CD4-positive, alpha-beta T cell (primary cell): ENCODE measurements around the gene PIK3R2. TPM values are rescaled to one million over a fixed set of nuclear protein-coding genes. Genes with fewer than 3 reads are reported as not detected.

Experiments
- ATAC-seq: fragments of 200-7000 bp; cut with Tn5 transposase; one replicate; pipeline ENCODE4 v1.10.0; 2022; ENCODE audit warnings: mild to moderate bottlenecking; ENCODE audit not compliant: poor library complexity
- CTCF ChIA-PET: fragments of 350-600 bp; sonication (Branson Sonifier 250); formaldehyde crosslinking; loops from one replicate; lab custom pipeline; 2021; ENCODE audit warnings: antibody characterized with exemption, inconsistent platforms; lab: Charles Lee
- POLR2A ChIA-PET: fragments of 350-600 bp; sonication (Branson Sonifier 250); formaldehyde crosslinking; loops from one replicate; lab custom pipeline; 2021; ENCODE audit warnings: antibody characterized with exemption, inconsistent platforms; lab: Charles Lee
- DNase-seq, 14 experiments: peaks; one replicate each; pipeline ENCODE4 v3.0.0-alpha.2; 2013 to 2020; ENCODE audit warnings: mixed read lengths in 2 of 14
- H3K27ac ChIP-seq, 2 donors: one replicate each; pipeline versions ENCODE4 v1.5.1 to v1.7.0; 2013; ENCODE audit warnings: low read length in 2 of 2, low read depth in 1 of 2, mild to moderate bottlenecking in 1 of 2
- H3K27me3 ChIP-seq, 2 experiments: 1 replicate in 1 of 2; 2 replicates in 1 of 2; pipeline versions ENCODE4 v1.6.1 to v1.7.0; 2013; ENCODE audit warnings: low read length in 2 of 2, control low read depth in 1 of 2, mild to moderate bottlenecking in 1 of 2, moderate library complexity in 1 of 2; ENCODE audit not compliant: insufficient read depth in 2 of 2, control insufficient read depth in 1 of 2
- H3K36me3 ChIP-seq: one replicate; pipeline ENCODE4 v1.6.1; 2013; ENCODE audit warnings: low read length, control low read depth; ENCODE audit not compliant: insufficient read depth
- H3K4me1 ChIP-seq: one replicate; pipeline ENCODE4 v1.6.1; 2013; ENCODE audit warnings: low read length, control low read depth; ENCODE audit not compliant: insufficient read depth
- H3K4me3 ChIP-seq: one replicate; pipeline ENCODE4 v1.5.1; 2013; ENCODE audit warnings: mild to moderate bottlenecking, low read length, moderate library complexity
- H3K9me3 ChIP-seq, 2 experiments: 1 replicate in 1 of 2; 2 replicates in 1 of 2; pipeline versions ENCODE4 v1.6.1 to v1.7.0; 2013; ENCODE audit warnings: low read length in 2 of 2, mild to moderate bottlenecking in 2 of 2, control low read depth in 1 of 2, moderate library complexity in 1 of 2; ENCODE audit not compliant: control insufficient read depth in 1 of 2, insufficient read depth in 1 of 2
- H3K27ac Mint-ChIP-seq: one replicate; pipeline ENCODE4 v1.8.0; 2020; ENCODE audit warnings: mixed read lengths
- H3K27me3 Mint-ChIP-seq: one replicate; pipeline ENCODE4 v1.8.0; 2021; ENCODE audit warnings: mixed read lengths
- H3K36me3 Mint-ChIP-seq: one replicate; pipeline ENCODE4 v1.8.0; 2021; ENCODE audit warnings: low read depth, mixed read lengths
- H3K4me1 Mint-ChIP-seq: one replicate; pipeline ENCODE4 v1.8.0; 2021; ENCODE audit warnings: low read depth, mixed read lengths
- H3K4me3 Mint-ChIP-seq: one replicate; pipeline ENCODE4 v1.8.0; 2020; ENCODE audit warnings: mild to moderate bottlenecking, mixed read lengths
- H3K9me3 Mint-ChIP-seq: one replicate; pipeline ENCODE4 v1.8.0; 2020; ENCODE audit warnings: mixed read lengths
- CTCF ChIP-seq: fragments of 200-600 bp; IDR thresholded peaks from one replicate; pipeline ENCODE4 v1.8.0; 2022; ENCODE audit warnings: antibody characterized with exemption, mild to moderate bottlenecking
- intact Hi-C, 2 experiments: fragments of 100-400 bp; cut with DNase I in 1 of 2; cut with micrococcal nuclease in 1 of 2; formaldehyde crosslinking; loops; one replicate each; pipeline versions ENCODE4 v1.15.1 to v1.9.0; 2023 to 2025; cut with DNase I, micrococcal nuclease
- total RNA-seq, 174 experiments: library from RNA in 2 of 174; stranded (reverse) in 2 of 174; gene quantifications; one replicate each; pipeline ENCODE4 v1.2.3 and lab custom pipeline; 2021 to 2026

The PIK3R2 gene
- total RNA-seq, 2 experiments from 2014 or later, result 4.6 to 5.6 TPM

- Histone ChIP-seq H3K4me3 (peak overlapping the region; percentile 86), H3K36me3 (peaks cover 23% of the 10 kb centered on the region), H3K27me3 (no peaks in the 10 kb centered on the region), H3K27ac (peak overlapping the region; percentile 77 to 80), H3K9me3 (no peaks in the 10 kb centered on the region), H3K4me1 (peaks cover 58% of the 10 kb centered on the region)
- Mint-ChIP-seq H3K27ac (peak overlapping the region; percentile 97), H3K9me3 (no peaks in the 10 kb centered on the region), H3K27me3 (no peaks in the 10 kb centered on the region), H3K36me3 (peaks cover 31% of the 10 kb centered on the region), H3K4me1 (peaks cover 37% of the 10 kb centered on the region), H3K4me3 (peak overlapping the region; percentile 90)
- CTCF ChIA-PET, result interaction anchor here (1.0 kb wide), 1 partner anchor 30 kb away, joined by 3 read pairs; no protein-coding TSS in a partner anchor
- POLR2A ChIA-PET, result interaction anchor here (0.6 to 4.1 kb wide), 17 partner anchors 8 to 163 kb away, joined by 3 to 58 read pairs (median 5); partner anchors contain the start of genes IL12RB1, JUND, MAST3 and PIK3R2
- DNase-seq, result peak; percentile 88 to 99 (median 96)
- intact Hi-C loops, result loop anchor here (1.0 to 10.0 kb wide), 5 partner anchors 34 to 207 kb away; partner anchors contain the start of genes LSM4 (in 1 of the 2), MPV17L2 (in 1 of the 2) and PIK3R2 (in 1 of the 2)
- TF ChIP-seq CTCF, result no peak
- ATAC-seq, result peak; percentile 72
Observed at GRCh38 chr19:18117692-18118378, 35.1 kb upstream of the PIK3R2 start.

- Mint-ChIP-seq H3K36me3 (peaks cover 30% of the 10 kb centered on the region), H3K27me3 (no peaks in the 10 kb centered on the region), H3K9me3 (no peaks in the 10 kb centered on the region), H3K27ac (peak overlapping the region; percentile 97), H3K4me1 (peaks cover 35% of the 10 kb centered on the region), H3K4me3 (peak overlapping the region; percentile 89)
- Histone ChIP-seq H3K36me3 (peaks cover 30% of the 10 kb centered on the region), H3K4me1 (peaks cover 52% of the 10 kb centered on the region), H3K27ac (peak overlapping the region; percentile 77 to 80), H3K4me3 (peak overlapping the region; percentile 86), H3K27me3 (no peaks in the 10 kb centered on the region), H3K9me3 (no peaks in the 10 kb centered on the region)
- ChIA-PET CTCF (interaction anchor here (1.0 to 1.5 kb wide), 2 partner anchors 36 to 186 kb away, joined by 3 read pairs; partner anchors contain the start of gene CCDC124), POLR2A (interaction anchor here (0.6 to 4.1 kb wide), 13 partner anchors 8 to 259 kb away, joined by 3 to 58 read pairs (median 8); partner anchors contain the start of genes IL12RB1, JUND, MAST3 and PIK3R2)
- intact Hi-C loops, result loop anchor here (2.0 to 10.0 kb wide), 4 partner anchors 34 to 206 kb away; partner anchors contain the start of genes LSM4 (in 1 of the 2), MPV17L2 (in 1 of the 2) and PIK3R2 (in 1 of the 2)
- TF ChIP-seq CTCF, result no peak
- DNase-seq (no peak), ATAC-seq (no peak)
Observed at GRCh38 chr19:18118420-18119012, 34.4 kb upstream of the PIK3R2 start.

- no peaks in the 10 kb centered on the region for H3K27me3 Mint-ChIP-seq
Observed at GRCh38 chr19:18119013-18119716, 33.8 kb upstream of the PIK3R2 start.

More at GRCh38 chr19:18119013-18119716, 33.8 kb upstream of the PIK3R2 start:
- Histone ChIP-seq H3K4me3 (peak overlapping the region; percentile 86), H3K9me3 (no peaks in the 10 kb centered on the region), H3K27ac (peak overlapping the region; percentile 77 to 80), H3K27me3 (no peaks in the 10 kb centered on the region), H3K4me1 (peaks cover 52% of the 10 kb centered on the region), H3K36me3 (peaks cover 36% of the 10 kb centered on the region)
- peak overlapping the region; percentile 97 for H3K27ac Mint-ChIP-seq
- intact Hi-C loops, result loop anchor here (2.0 to 10.0 kb wide), 4 partner anchors 34 to 206 kb away; partner anchors contain the start of genes LSM4 (in 1 of the 2), MPV17L2 (in 1 of the 2) and PIK3R2 (in 1 of the 2)
- peak; percentile 65 for ATAC-seq
- H3K4me3 Mint-ChIP-seq, result peak overlapping the region; percentile 89
- peak; percentile 35 to 86 (median 52) for DNase-seq
- no peak for TF ChIP-seq CTCF
- peaks cover 35% of the 10 kb centered on the region for H3K4me1 Mint-ChIP-seq
- ChIA-PET POLR2A (interaction anchor here (0.6 to 4.1 kb wide), 19 partner anchors 8 to 260 kb away, joined by 3 to 58 read pairs (median 5); partner anchors contain the start of genes IL12RB1, JUND, MAST3 and MPV17L2), CTCF (interaction anchor here (0.5 to 1.8 kb wide), 6 partner anchors 33 to 186 kb away, joined by 3 to 10 read pairs (median 3); partner anchors contain the start of genes CCDC124 and PIK3R2)
- no peaks in the 10 kb centered on the region for H3K9me3 Mint-ChIP-seq
- peaks cover 35% of the 10 kb centered on the region for H3K36me3 Mint-ChIP-seq
